Measurements from ENCODE around the gene CLPTM1L.

CLPTM1L gene

GRCh38 chr5:1359713-1360112 lies 14.8 kb upstream of the CLPTM1L start:
- no peak for TF ChIP-seq POLR2A (IDR thresholded peaks at IDR 0.05; ENCODE audit: low read length)
- TF ChIP-seq GATA1 (IDR thresholded peaks at IDR 0.05; ENCODE audit: low read depth, low read length): no peak
- DNase-seq: no peak

GRCh38 chr5:1359031-1359645 lies 14.2 kb upstream of the CLPTM1L start:
- no peak for DNase-seq
- TF ChIP-seq GATA1 (IDR thresholded peaks at IDR 0.05; ENCODE audit: low read depth, low read length) (no peak), POLR2A (IDR thresholded peaks at IDR 0.05; ENCODE audit: low read length) (no peak)

DNA sequence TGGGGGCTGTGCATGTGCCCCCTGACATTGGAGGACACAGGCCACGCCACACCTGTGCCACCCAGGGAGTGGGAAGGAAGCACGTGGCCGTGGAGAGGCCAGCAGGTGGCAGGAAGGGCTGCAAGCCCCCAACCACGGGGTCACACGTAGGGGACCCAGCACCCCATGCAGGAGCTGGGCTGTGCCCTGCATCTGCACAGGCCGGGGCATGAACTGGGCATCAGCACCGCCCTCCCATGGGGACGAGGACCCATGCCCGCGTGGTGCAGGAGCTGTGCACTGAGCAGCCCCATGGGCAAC lies 13.8 kb upstream of the CLPTM1L start:
- TF ChIP-seq GATA1 (IDR thresholded peaks at IDR 0.05; ENCODE audit: low read depth, low read length): no peak
- no peak for TF ChIP-seq POLR2A (IDR thresholded peaks at IDR 0.05; ENCODE audit: low read length)
- DNase-seq: no peak

- no peak for DNase-seq
- TF ChIP-seq GATA1 (IDR thresholded peaks at IDR 0.05; ENCODE audit: low read depth, low read length) (no peak), POLR2A (IDR thresholded peaks at IDR 0.05; ENCODE audit: low read length) (no peak)
These were observed 13.2 kb upstream of the CLPTM1L start for GRCh38 chr5:1357946-1358725.

DNA sequence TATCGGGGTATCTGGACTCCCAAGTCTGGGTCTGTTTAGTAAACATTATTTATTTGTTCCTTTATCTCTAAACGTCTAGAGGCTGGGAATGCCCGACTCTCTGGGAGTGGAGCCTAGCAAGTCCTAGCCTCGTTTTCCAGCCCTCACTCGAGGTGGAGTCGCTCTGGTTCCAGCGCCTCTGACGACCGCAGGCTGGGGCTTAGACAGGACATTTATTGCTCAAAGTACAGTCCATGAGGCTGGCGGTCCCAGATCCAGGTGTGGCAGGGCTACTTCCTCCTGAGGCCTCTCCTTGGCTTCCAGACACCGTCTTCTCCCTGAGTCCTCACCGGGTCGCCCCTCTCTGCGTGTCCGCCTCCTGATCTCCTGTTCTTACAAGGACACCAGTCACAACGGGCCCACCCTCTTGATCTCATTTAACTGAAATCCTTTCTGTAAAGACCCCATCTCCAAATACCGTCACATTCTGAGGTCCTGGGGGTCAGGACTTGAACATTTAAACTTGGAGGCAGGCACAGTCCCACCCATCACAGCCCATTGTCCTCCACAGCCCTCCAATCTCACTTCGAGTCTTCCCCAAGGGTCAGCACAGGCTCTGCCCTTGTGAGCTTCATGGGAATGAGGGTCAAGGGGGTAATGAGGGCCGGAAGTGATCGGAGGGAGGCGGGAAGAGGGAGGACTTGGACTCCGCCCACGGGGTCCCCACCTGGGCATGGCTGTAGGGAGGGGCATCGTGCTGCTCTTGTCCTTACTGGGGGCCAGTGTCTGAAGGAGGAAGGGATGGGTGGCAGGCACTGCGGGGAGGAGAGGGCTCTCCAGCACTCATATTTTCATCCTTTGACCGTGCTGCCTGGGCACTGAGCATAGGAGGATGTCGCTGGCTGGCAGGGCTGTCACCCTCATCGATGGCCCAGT lies 12.2 kb upstream of the CLPTM1L start:
- no peak for DNase-seq
- TF ChIP-seq GATA1 (IDR thresholded peaks at IDR 0.05; ENCODE audit: low read depth, low read length): no peak
- no peak for TF ChIP-seq POLR2A (IDR thresholded peaks at IDR 0.05; ENCODE audit: low read length)

DNA sequence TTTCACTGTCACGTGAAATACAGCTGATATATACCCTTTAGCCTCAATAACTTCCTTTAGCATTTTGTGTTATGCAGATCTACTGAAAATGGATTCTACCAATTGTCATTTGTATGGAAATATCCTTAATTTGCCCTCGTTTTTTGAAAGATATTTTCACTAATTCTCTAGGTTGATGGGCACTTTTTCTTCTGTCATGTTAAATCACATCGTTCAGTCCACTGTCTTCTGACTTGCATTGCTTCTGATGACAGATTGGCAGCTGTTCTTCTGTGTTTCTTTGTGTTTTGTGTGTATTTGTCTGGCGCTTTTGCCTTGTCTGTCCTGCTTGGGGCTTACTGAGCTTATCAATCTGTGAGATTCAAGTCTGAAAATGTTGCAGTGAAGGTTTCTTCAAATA lies 9.7 kb upstream of the CLPTM1L start:
- DNase-seq: no peak

GRCh38 chr5:1352231-1353219 lies 7.6 kb upstream of the CLPTM1L start:
- no peak for DNase-seq
- TF ChIP-seq POLR2A (IDR thresholded peaks at IDR 0.05; ENCODE audit: low read length) (no peak), GATA1 (IDR thresholded peaks at IDR 0.05; ENCODE audit: low read depth, low read length) (no peak)

More for the DNA sequence above, 9.7 kb upstream of the CLPTM1L start:
- TF ChIP-seq POLR2A (IDR thresholded peaks at IDR 0.05; ENCODE audit: low read length) (no peak), GATA1 (IDR thresholded peaks at IDR 0.05; ENCODE audit: low read depth, low read length) (no peak)

DNA sequence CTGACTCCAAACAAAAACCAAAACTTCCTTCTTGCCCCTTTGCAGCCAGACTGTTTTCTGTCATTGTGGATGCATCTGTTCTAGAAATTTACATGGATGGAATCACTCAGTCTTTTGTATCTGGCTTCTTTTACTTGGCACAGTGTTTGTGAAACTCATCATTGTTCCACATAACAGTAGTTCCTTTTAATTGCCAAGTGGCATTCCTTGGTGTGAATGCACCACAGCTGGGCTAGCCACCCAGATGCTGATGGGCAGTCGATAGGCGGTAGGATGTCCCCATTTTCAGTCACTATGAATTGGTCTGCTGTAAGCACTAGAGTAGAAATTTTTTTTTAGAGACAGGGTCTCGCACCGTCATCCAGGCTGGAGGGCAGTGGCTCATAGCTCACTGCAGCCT lies 6.3 kb upstream of the CLPTM1L start:
- no peak for DNase-seq
- no peak for TF ChIP-seq GATA1 (IDR thresholded peaks at IDR 0.05; ENCODE audit: low read depth, low read length)
- no peak for TF ChIP-seq POLR2A (IDR thresholded peaks at IDR 0.05; ENCODE audit: low read length)

GRCh38 chr5:1349246-1349645 lies 4.3 kb upstream of the CLPTM1L start:
- no peak for DNase-seq
- TF ChIP-seq POLR2A (IDR thresholded peaks at IDR 0.05; ENCODE audit: low read length) (no peak), GATA1 (IDR thresholded peaks at IDR 0.05; ENCODE audit: low read depth, low read length) (no peak)

DNA sequence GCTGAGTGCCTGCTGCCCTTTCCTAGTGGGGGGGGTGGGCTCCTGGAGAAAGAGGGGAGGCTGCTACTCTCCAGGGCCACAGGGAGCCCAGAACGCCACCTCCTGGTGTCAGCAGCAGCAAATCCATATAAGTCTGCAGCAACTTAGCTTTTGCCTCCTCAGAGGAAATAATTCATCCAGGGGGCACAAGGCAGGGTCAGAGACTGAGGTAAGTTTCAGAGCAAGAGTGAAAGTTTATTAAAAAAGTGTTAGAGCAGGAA lies 4.0 kb upstream of the CLPTM1L start:
- TF ChIP-seq POLR2A (IDR thresholded peaks at IDR 0.05; ENCODE audit: low read length): no peak
- no peak for TF ChIP-seq GATA1 (IDR thresholded peaks at IDR 0.05; ENCODE audit: low read depth, low read length)
- DNase-seq: no peak

DNA sequence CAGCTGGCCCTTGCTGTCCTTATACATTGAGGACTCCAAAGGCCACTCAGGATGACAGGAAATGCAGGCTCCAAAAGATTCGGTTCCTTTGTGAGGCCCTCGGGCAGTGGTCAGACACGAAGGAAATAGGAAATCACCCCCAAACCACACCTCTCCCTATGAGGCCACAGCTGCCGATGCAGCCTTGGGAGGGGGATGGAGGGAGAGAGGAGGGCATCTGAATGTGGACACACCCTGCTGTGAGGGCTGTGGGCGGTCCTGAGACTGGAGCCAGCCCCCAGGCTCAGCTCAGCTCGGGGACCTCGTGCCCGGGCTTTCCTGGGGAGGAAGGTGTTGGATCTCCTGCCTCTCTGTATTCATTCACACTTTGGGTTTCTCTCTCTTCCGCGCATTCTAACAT lies 2.7 kb upstream of the CLPTM1L start:
- no peak for TF ChIP-seq POLR2A (IDR thresholded peaks at IDR 0.05; ENCODE audit: low read length)
- no peak for TF ChIP-seq GATA1 (IDR thresholded peaks at IDR 0.05; ENCODE audit: low read depth, low read length)
- DNase-seq: no peak

DNA sequence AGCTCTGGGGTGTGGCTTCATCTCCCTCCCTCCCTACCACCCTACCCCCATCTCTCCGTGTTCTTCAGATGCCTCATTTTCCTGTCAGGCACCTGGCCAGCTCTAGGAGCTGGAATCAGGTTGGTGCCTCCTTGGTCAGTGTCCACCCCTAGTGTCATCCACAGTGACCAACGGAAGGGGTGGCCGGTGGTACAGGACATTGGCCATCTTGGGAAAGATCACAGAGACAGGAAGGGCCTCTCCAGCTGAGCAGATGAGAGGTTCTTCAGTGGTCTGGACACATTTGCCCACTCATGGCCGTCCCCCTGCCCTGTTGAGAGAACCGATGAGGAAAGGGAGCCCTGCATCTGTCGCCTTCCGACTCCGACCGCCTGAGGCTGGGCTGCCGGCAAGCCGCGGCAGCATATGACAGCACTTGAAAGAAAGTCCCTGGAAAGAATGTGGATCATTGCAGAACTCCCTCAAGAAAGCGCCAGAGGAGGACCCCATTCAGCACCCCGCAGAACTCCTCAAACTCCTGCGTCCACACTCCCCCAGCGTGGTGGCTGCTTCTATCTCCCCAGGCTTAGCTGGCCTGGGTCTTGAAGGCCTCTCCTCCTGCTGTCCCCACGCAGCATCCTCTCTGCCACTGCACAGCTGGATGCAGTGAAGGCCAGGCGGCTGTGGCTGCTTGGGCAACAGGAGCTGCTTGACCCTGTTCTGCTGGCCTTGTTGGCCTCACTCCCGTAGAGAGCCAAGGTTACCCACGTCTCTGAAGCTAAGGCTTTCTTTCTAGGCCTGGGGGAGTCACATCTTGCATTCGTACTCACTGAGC lies 1.9 kb upstream of the CLPTM1L start:
- DNase-seq: no peak
- TF ChIP-seq POLR2A (IDR thresholded peaks at IDR 0.05; ENCODE audit: low read length) (no peak), GATA1 (IDR thresholded peaks at IDR 0.05; ENCODE audit: low read depth, low read length) (no peak)
